Body of pancreas (tissue), 4 donors: ENCODE measurements around the gene ACTN1. TPM values are rescaled to one million over a fixed set of nuclear protein-coding genes. Genes with fewer than 3 reads are reported as not detected.
A peak's percentile ranks its signal among the peaks of the same experiment; 100 is the strongest.

Experiments used
- ATAC-seq: fragments of 150-250 bp; one replicate; pipeline ENCODE4 v1.9.1; 2016
- DNase-seq, 4 donors: peaks; one replicate each; pipeline ENCODE4 v3.0.0-alpha.2; 2019
- H3K27ac ChIP-seq, 4 donors: fragments of 200-600 bp; sonication (generic); 1 replicate in 3 of 4; 2 replicates in 1 of 4; pipeline versions ENCODE4 v1.5.1 to v1.6.1; 2016 to 2019; ENCODE audit warnings: mild to moderate bottlenecking in 1 of 4, mixed read lengths in 1 of 4, moderate library complexity in 1 of 4
- H3K27me3 ChIP-seq, 2 donors: fragments of 200-600 bp; sonication (generic); one replicate each; pipeline ENCODE4 v1.6.0; 2016; ENCODE audit warnings: mild to moderate bottlenecking in 1 of 2
- H3K36me3 ChIP-seq, 2 donors: fragments of 200-600 bp; sonication (generic); replicated peaks in 1 of 2; 2 replicates each; pipeline ENCODE4 v1.5.1; 2016; ENCODE audit warnings: low read depth in 2 of 2; ENCODE audit not compliant: insufficient read depth in 1 of 2
- H3K4me1 ChIP-seq: fragments of 200-600 bp; sonication (generic); one replicate; pipeline ENCODE4 v1.6.0; 2016
- H3K4me3 ChIP-seq, 2 donors: fragments of 200-600 bp; sonication (generic); 1 replicate in 1 of 2; 2 replicates in 1 of 2; pipeline ENCODE4 v1.5.1; 2016 to 2019
- H3K9me3 ChIP-seq, 3 donors: fragments of 200-600 bp; sonication (generic); 1 replicate in 2 of 3; 2 replicates in 1 of 3; pipeline ENCODE4 v1.5.1; 2016
- CTCF ChIP-seq, 7 experiments: fragments of 450-650 bp in 4 of 7; fragments of 200-600 bp in 3 of 7; sonication (generic) in 3 of 7; IDR thresholded peaks; one replicate each; pipeline ENCODE4 v1.5.1; 2016 to 2019; ENCODE audit warnings: antibody characterized with exemption in 7 of 7
- POLR2A ChIP-seq, 3 donors: fragments of 450-650 bp; IDR thresholded peaks; one replicate each; pipeline ENCODE4 v1.6.1; 2016; ENCODE audit warnings: antibody characterized with exemption in 3 of 3, mild to moderate bottlenecking in 2 of 3
- WGBS, 2 donors: methylation state at CpG; one replicate each; pipeline ENCODE4 v1.1.5; 2017; 5-methylcytosine and 5-hydroxymethylcytosine counted together
- intact Hi-C: fragments of 100-400 bp; cut with DNase I; formaldehyde crosslinking; loops from one replicate; pipeline ENCODE4 v1.15.1; 2023
- total RNA-seq, 2 donors: library from RNA; depleted of rRNA; stranded (reverse); fragments of >200 nt; gene quantifications; one replicate each; pipeline ENCODE4 v1.1.0, GENCODE V29; 2016

Gene ACTN1
- total RNA-seq, 2 donors from 2014 or later, result 84.8 to 93.6 TPM

- Histone ChIP-seq H3K36me3 (peaks cover 11 to 49% of the 10 kb centered on the region in 2 donors), H3K27me3 (no peaks in the 10 kb centered on the region), H3K27ac (no peak overlapping the region), H3K4me1 (no peaks in the 10 kb centered on the region), H3K4me3 (no peak overlapping the region), H3K9me3 (no peaks in the 10 kb centered on the region)
- ATAC-seq (no peak), DNase-seq (no peak)
- WGBS, 2 donors, result 90 to 97% methylated on average over 4 to 6 of the region's 6 CpGs
- intact Hi-C loops, result no loop called here
- TF ChIP-seq CTCF (IDR thresholded peaks at IDR 0.05) (no peak), POLR2A (IDR thresholded peaks at IDR 0.05) (no peak)
Measured at GRCh38 chr14:68876976-68877375, 102.1 kb downstream of the ACTN1 start.

- Histone ChIP-seq H3K9me3 (no peaks in the 10 kb centered on the region), H3K36me3 (peaks cover 11 to 42% of the 10 kb centered on the region in 2 donors), H3K27me3 (no peaks in the 10 kb centered on the region), H3K4me1 (no peaks in the 10 kb centered on the region), H3K27ac (no peak overlapping the region), H3K4me3 (no peak overlapping the region)
- TF ChIP-seq CTCF (IDR thresholded peaks at IDR 0.05), result no peak
- no peak for TF ChIP-seq POLR2A (IDR thresholded peaks at IDR 0.05)
- ATAC-seq (peak; percentile 51), DNase-seq (no peak)
- 86 to 96% methylated on average over 37 of the region's 37 CpGs for WGBS, 2 donors
- intact Hi-C loops, result no loop called here
Measured at GRCh38 chr14:68874746-68875155, 104.4 kb downstream of the ACTN1 start.

GRCh38 chr14:68873376-68873775, 105.7 kb downstream of the ACTN1 start:
- Histone ChIP-seq H3K4me1 (no peaks in the 10 kb centered on the region), H3K27ac (no peak overlapping the region), H3K4me3 (no peak overlapping the region), H3K9me3 (no peaks in the 10 kb centered on the region), H3K36me3 (peaks cover 7 to 30% of the 10 kb centered on the region in 2 donors), H3K27me3 (no peaks in the 10 kb centered on the region)
- DNase-seq (no peak), ATAC-seq (no peak)
- intact Hi-C loops, result no loop called here
- TF ChIP-seq POLR2A (IDR thresholded peaks at IDR 0.05), result no peak
- TF ChIP-seq CTCF (IDR thresholded peaks at IDR 0.05), result no peak
- WGBS, 2 donors, result 89 to 90% methylated on average over 5 of the region's 5 CpGs

- H3K9me3 ChIP-seq, result no peaks in the 10 kb centered on the region
- TF ChIP-seq POLR2A (IDR thresholded peaks at IDR 0.05) (no peak), CTCF (IDR thresholded peaks at IDR 0.05) (no peak)
- intact Hi-C loops, result no loop called here
- no peak overlapping the region for H3K27ac ChIP-seq
- 60 to 79% methylated on average over 2 of the region's 2 CpGs for WGBS, 2 donors
- ATAC-seq, result no peak
- H3K36me3 ChIP-seq, result peaks cover 0 to 20% of the 10 kb centered on the region in 2 donors
- no peaks in the 10 kb centered on the region for H3K4me1 ChIP-seq
- H3K4me3 ChIP-seq, result no peak overlapping the region
- no peak for DNase-seq
- no peaks in the 10 kb centered on the region for H3K27me3 ChIP-seq
Measured at GRCh38 chr14:68871392-68871791, 107.7 kb downstream of the ACTN1 start.

- ATAC-seq (no peak), DNase-seq (no peak)
- Histone ChIP-seq H3K4me3 (no peak overlapping the region), H3K27ac (no peak overlapping the region), H3K4me1 (no peaks in the 10 kb centered on the region), H3K9me3 (no peaks in the 10 kb centered on the region), H3K27me3 (no peaks in the 10 kb centered on the region), H3K36me3 (no peaks in the 10 kb centered on the region)
- intact Hi-C loops, result loop anchor here (10.0 kb wide), 1 partner anchor 228 kb away; no protein-coding TSS in a partner anchor
- TF ChIP-seq CTCF (IDR thresholded peaks at IDR 0.05) (no peak), POLR2A (IDR thresholded peaks at IDR 0.05) (no peak)
Measured at GRCh38 chr14:68866991-68867533, 112.0 kb downstream of the ACTN1 start.
